Measurements from ENCODE around the gene TIGD6.

TIGD6 gene

GRCh38 chr5:149988126-149988525, 12.3 kb downstream of the TIGD6 start:
- TF ChIP-seq CTCF (IDR thresholded peaks at IDR 0.05; ENCODE audit: insufficient read depth, low read length, poor library complexity, severe bottlenecking), result no peak
- DNase-seq (ENCODE audit: extremely low read depth, insufficient read length), result no peak
- Histone ChIP-seq H3K36me3 (ENCODE audit: control insufficient read depth, insufficient read depth, low read length) (no peaks in the 10 kb centered on the region), H3K27me3 (replicated peaks; ENCODE audit: control insufficient read depth, insufficient read depth, low read length) (no peaks in the 10 kb centered on the region), H3K4me3 (replicated peaks; ENCODE audit: low read depth, low read length) (no peak overlapping the region)

GRCh38 chr5:149982505-149982904, 17.9 kb downstream of the TIGD6 start:
- H3K4me3 ChIP-seq (replicated peaks; ENCODE audit: low read depth, low read length), result no peak overlapping the region
- no peaks in the 10 kb centered on the region for H3K27me3 ChIP-seq (replicated peaks; ENCODE audit: control insufficient read depth, insufficient read depth, low read length)
- no peak for TF ChIP-seq CTCF (IDR thresholded peaks at IDR 0.05; ENCODE audit: insufficient read depth, low read length, poor library complexity, severe bottlenecking)
- no peak for DNase-seq (ENCODE audit: extremely low read depth, insufficient read length)
- H3K36me3 ChIP-seq (ENCODE audit: control insufficient read depth, insufficient read depth, low read length), result peaks cover 3% of the 10 kb centered on the region; the same call in 1 of the 2 replicates

- H3K36me3 ChIP-seq (ENCODE audit: control insufficient read depth, insufficient read depth, low read length), result peaks cover 3% of the 10 kb centered on the region; the same call in 1 of the 2 replicates
Observed at GRCh38 chr5:149981206-149981605, 19.2 kb downstream of the TIGD6 start.

GRCh38 chr5:149979896-149980295, 20.6 kb downstream of the TIGD6 start:
- Histone ChIP-seq H3K36me3 (ENCODE audit: control insufficient read depth, insufficient read depth, low read length) (peaks cover 3% of the 10 kb centered on the region; the same call in 1 of the 2 replicates), H3K27me3 (replicated peaks; ENCODE audit: control insufficient read depth, insufficient read depth, low read length) (no peaks in the 10 kb centered on the region), H3K4me3 (replicated peaks; ENCODE audit: low read depth, low read length) (no peak overlapping the region)
- TF ChIP-seq CTCF (IDR thresholded peaks at IDR 0.05; ENCODE audit: insufficient read depth, low read length, poor library complexity, severe bottlenecking), result no peak
- no peak for DNase-seq (ENCODE audit: extremely low read depth, insufficient read length)

More at GRCh38 chr5:149981206-149981605, 19.2 kb downstream of the TIGD6 start:
- DNase-seq (ENCODE audit: extremely low read depth, insufficient read length), result no peak
- H3K27me3 ChIP-seq (replicated peaks; ENCODE audit: control insufficient read depth, insufficient read depth, low read length), result no peaks in the 10 kb centered on the region
- H3K4me3 ChIP-seq (replicated peaks; ENCODE audit: low read depth, low read length), result no peak overlapping the region
- TF ChIP-seq CTCF (IDR thresholded peaks at IDR 0.05; ENCODE audit: insufficient read depth, low read length, poor library complexity, severe bottlenecking), result no peak

- no peak for DNase-seq (ENCODE audit: extremely low read depth, insufficient read length)
- no peak for TF ChIP-seq CTCF (IDR thresholded peaks at IDR 0.05; ENCODE audit: insufficient read depth, low read length, poor library complexity, severe bottlenecking)
- Histone ChIP-seq H3K27me3 (replicated peaks; ENCODE audit: control insufficient read depth, insufficient read depth, low read length) (no peaks in the 10 kb centered on the region), H3K4me3 (replicated peaks; ENCODE audit: low read depth, low read length) (no peak overlapping the region), H3K36me3 (ENCODE audit: control insufficient read depth, insufficient read depth, low read length) (peaks cover 3% of the 10 kb centered on the region; the same call in 1 of the 2 replicates)
Observed at GRCh38 chr5:149975409-149975808, 25.0 kb downstream of the TIGD6 start.
